GM13976 (cell line): ENCODE data around the gene GRAMD1B.
A peak's percentile ranks its signal among the peaks of the same experiment; 100 is the strongest.

Experiments used
- DNase-seq: peaks from one replicate; pipeline ENCODE4 v3.0.0; 2012; ENCODE audit warnings: low spot score
- in situ Hi-C: fragments of 300-500 bp; cut with MboI; formaldehyde crosslinking; loops from one replicate; pipeline ENCODE4 v1.12.0; 2022; ENCODE audit warnings: low sequenced_read_pairs, mixed read lengths, inconsistent platforms; ENCODE audit not compliant: unreplicated experiment
- TF ChIP-seq, protein P1 (sequence below): IDR thresholded peaks from 2 replicates; pipeline ENCODE4 v1.5.1; 2012; ENCODE audit warnings: borderline replicate concordance, mild to moderate bottlenecking; ENCODE audit not compliant: insufficient read depth; ENCODE audit errors: extremely low read depth, missing control alignments, control extremely low read depth

The GRAMD1B gene

DNA sequence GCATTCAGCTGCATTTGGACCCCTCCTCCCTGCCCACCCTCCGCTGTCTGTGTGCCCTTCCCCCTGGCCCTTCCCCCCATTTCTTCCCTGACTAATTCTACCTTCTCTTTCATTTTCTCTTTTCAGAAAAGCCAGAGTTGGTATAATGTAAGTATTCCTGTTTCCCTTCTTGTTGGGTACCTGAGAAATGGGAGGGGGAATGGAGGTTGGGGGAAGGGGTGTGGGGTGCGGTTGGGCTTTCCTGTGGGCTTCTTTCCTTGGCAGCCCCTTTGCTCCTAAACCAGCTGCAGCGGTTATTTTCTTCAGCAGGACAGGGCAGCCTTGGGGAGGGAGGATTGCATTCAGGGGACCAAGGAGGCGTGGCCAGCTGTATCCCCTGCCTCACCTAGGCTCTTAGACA lies 154.1 kb downstream of the GRAMD1B start:
- TF ChIP-seq, protein P1, sequence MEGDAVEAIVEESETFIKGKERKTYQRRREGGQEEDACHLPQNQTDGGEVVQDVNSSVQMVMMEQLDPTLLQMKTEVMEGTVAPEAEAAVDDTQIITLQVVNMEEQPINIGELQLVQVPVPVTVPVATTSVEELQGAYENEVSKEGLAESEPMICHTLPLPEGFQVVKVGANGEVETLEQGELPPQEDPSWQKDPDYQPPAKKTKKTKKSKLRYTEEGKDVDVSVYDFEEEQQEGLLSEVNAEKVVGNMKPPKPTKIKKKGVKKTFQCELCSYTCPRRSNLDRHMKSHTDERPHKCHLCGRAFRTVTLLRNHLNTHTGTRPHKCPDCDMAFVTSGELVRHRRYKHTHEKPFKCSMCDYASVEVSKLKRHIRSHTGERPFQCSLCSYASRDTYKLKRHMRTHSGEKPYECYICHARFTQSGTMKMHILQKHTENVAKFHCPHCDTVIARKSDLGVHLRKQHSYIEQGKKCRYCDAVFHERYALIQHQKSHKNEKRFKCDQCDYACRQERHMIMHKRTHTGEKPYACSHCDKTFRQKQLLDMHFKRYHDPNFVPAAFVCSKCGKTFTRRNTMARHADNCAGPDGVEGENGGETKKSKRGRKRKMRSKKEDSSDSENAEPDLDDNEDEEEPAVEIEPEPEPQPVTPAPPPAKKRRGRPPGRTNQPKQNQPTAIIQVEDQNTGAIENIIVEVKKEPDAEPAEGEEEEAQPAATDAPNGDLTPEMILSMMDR = no peak
- in situ Hi-C loops = no loop called here
- DNase-seq = peak; percentile 68

DNA sequence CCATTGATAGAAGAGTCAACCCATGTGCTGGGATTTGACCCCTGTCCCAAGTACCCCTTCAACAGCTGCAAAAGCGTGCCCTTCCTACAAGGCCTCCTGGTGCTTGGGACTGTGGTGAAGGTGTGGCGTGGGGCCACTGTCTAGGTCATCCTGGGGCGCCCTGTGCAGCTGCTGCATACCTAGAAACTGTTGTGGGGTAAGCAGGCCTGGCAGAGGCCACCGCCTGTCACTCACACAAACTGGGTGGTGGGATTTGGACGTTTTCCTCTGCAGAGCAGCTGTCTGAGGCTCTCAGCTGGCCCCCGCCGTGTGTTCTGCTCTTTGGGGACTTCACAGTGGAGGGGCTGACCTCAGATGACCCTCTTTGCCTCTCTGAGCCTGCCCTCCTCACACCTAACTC lies 154.7 kb downstream of the GRAMD1B start:
- in situ Hi-C loops = no loop called here
- DNase-seq = no peak
- TF ChIP-seq, protein P1 = no peak

DNA sequence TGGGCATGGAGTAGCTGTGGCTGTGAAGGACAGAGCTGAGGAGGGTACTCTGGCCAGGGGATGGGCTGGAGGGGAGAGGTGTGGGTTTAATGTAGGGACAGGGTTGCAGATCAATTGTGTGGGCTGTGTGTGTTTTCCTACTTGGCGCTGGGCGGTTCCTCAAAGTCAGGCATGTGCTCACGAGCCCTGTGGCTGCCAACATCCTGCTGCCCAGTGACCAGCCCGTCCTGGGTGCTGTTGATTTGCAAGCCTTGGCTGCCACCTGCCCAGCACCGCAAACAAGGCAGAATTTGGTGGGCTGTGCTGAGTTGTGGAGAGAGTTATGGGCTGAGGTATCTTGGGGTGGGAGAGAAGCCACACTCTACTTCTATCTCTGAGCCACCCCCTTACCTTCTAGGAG lies 155.1 kb downstream of the GRAMD1B start:
- in situ Hi-C loops = no loop called here
- no peak for DNase-seq
- TF ChIP-seq, protein P1 = no peak

DNA sequence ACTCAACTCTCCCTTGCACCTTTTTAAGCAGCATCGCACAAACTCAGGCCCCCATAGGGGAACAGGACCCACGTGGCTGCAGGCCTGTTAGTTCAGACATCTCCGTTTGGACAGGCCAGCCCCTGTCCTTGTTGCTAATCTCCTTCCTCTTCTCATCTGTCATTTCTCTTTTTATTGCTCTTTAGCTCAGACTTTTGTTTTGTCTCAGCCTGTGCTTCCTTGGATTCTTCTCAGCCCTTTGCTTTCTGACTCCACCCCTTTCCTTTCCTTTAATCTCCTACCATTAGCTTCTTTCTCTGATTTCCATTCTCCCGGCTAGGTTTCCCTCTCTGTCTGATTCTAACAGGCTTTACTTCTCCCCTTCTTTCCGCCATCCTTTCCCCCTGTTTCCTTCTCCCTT lies 155.6 kb downstream of the GRAMD1B start:
- in situ Hi-C loops = no loop called here
- no peak for DNase-seq
- TF ChIP-seq, protein P1 = no peak

DNA sequence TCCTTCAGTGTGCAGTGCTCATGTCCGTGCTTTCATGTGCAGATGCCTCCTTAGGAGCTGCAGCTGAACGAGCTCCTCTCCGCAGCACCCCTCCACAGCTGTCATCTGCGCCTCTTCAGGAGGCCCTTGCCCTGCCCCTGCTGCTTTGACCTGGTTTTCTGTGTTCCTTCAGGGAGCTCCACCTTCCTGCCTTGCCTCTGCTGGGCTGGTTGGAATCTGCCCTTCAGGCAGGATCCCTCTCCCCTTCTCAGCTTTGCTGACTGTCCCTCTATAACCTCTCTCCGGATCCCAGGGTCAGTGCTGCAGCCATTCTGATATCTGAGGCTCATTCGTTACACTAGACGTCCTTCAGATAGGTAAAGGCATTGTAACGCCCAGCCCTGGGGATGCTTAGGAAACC lies 156.5 kb downstream of the GRAMD1B start:
- no peak for DNase-seq
- in situ Hi-C loops = no loop called here
- TF ChIP-seq, protein P1 = no peak

DNA sequence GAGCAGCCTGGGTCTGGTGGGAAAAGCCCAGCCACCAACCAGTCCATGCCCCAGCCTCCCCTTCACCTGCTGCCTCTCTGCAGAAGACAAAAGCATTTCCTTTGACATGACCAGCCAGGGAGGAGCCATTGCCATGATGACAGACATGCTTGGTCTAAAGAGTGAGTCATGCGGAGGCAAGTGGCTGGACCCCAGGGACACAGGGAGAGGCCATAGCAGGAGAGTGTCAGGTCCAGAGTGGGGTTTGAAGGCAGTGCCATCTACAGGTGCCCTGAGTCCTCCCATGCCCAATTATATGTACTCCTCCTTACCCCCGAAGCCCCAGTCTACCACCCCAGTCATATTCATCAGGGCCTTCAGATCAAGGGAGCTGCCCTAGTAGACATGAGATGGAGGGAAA lies 157.0 kb downstream of the GRAMD1B start:
- in situ Hi-C loops = no loop called here
- TF ChIP-seq, protein P1 = no peak
- no peak for DNase-seq

DNA sequence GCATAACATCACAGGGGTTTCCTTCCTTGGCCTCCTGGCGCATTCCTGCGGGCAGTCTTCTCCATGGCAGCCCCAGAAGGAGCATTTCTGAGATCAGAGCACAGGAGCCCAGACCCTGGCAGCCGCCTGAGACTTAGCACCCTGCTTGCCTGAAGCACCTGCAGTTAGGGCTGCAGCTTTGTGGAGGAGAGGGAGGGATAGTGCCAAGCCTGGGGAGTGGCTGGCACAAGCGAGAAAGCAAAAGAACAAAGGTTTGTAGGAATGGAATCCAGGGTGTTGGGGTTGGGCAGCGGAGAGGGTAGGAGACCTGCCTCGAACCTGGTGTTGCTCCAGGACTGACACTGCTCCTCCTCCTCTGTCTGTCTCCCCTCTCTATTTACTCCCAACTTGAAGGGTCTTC lies 157.5 kb downstream of the GRAMD1B start:
- TF ChIP-seq, protein P1 = no peak
- no peak for DNase-seq
- in situ Hi-C loops = no loop called here
